Measurements from ENCODE around the gene FAM50B.

DNA sequence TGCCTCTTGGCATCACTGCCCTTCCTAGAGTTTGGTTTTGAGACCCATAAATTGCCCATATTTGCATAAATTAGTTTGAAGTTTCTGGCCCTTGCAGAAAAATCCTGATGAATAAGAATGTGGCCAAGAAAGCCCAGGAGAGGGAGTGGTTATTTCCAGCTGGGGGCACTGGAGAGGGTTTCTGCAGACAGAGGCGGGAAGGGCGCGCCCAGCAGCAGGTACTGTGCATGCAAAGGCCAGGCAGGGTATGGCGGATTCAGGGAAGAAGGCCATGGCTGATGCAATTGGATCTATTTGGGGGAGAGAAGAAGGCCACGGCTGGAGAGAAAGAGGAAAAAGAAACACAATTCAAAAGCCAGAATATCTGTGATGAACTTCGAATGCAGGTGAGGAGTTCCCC lies 49.5 kb upstream of the FAM50B start:
- no peak for TF ChIP-seq EZH2 (IDR thresholded peaks at IDR 0.05; ENCODE audit: borderline replicate concordance, insufficient read depth, low read depth, low read length, poor library complexity, severe bottlenecking)
- no peak for TF ChIP-seq CTCF (IDR thresholded peaks at IDR 0.05)

All from B cell (primary cell).